Mammary epithelial cell (primary cell): ENCODE results near the gene CHID1.

Source experiments
- EZH2 ChIP-seq: IDR thresholded peaks from 2 replicates; pipeline ENCODE4 v1.6.1; 2012; ENCODE audit warnings: low read length, inconsistent platforms, borderline replicate concordance
- TF ChIP-seq, protein P1 (sequence below), 2 donors: IDR thresholded peaks in 1 of 2; conservative IDR thresholded peaks in 1 of 2; 2 replicates each; pipeline ENCODE4 v1.5.1; 2011 to 2012; ENCODE audit warnings: inconsistent platforms in 2 of 2, low read length in 2 of 2, mild to moderate bottlenecking in 2 of 2, control low read depth in 1 of 2, low read depth in 1 of 2; ENCODE audit not compliant: insufficient read depth in 1 of 2; ENCODE audit errors: extremely low read depth in 1 of 2

GRCh38 chr11:911031-911889 is 650 bp upstream of the CHID1 start:
- TF ChIP-seq EZH2 = no peak
- TF ChIP-seq, protein P1, sequence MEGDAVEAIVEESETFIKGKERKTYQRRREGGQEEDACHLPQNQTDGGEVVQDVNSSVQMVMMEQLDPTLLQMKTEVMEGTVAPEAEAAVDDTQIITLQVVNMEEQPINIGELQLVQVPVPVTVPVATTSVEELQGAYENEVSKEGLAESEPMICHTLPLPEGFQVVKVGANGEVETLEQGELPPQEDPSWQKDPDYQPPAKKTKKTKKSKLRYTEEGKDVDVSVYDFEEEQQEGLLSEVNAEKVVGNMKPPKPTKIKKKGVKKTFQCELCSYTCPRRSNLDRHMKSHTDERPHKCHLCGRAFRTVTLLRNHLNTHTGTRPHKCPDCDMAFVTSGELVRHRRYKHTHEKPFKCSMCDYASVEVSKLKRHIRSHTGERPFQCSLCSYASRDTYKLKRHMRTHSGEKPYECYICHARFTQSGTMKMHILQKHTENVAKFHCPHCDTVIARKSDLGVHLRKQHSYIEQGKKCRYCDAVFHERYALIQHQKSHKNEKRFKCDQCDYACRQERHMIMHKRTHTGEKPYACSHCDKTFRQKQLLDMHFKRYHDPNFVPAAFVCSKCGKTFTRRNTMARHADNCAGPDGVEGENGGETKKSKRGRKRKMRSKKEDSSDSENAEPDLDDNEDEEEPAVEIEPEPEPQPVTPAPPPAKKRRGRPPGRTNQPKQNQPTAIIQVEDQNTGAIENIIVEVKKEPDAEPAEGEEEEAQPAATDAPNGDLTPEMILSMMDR (conservative IDR thresholded peaks at IDR 0.05 in 1 of 2, IDR thresholded peaks at IDR 0.05 in 1 of 2; ENCODE audit: extremely low read depth in 1 of 2, insufficient read depth in 1 of 2, low read depth in 1 of 2, low read length in 2 of 2) = peak in 1 of 2 donors; percentile 12
